Suprapubic skin (tissue), 4 donors: Measurements from ENCODE around the gene MPDU1. TPM values are rescaled to one million over a fixed set of nuclear protein-coding genes. Genes with fewer than 3 reads are reported as not detected.
A peak's percentile ranks its signal among the peaks of the same experiment; 100 is the strongest.

Experiments used
- DNase-seq, 2 donors: peaks; one replicate each; pipeline ENCODE4 v3.0.0-alpha.2; 2019; ENCODE audit warnings: low spot score in 2 of 2
- H3K27ac ChIP-seq: fragments of 200-600 bp; sonication (generic); one replicate; pipeline ENCODE4 v1.5.1; 2019
- H3K27me3 ChIP-seq: fragments of 200-600 bp; sonication (generic); one replicate; pipeline ENCODE4 v1.5.1; 2019
- H3K36me3 ChIP-seq: fragments of 200-600 bp; sonication (generic); one replicate; pipeline ENCODE4 v1.5.1; 2019
- H3K4me1 ChIP-seq: fragments of 200-600 bp; sonication (generic); one replicate; pipeline ENCODE4 v1.5.1; 2019
- H3K4me3 ChIP-seq: fragments of 200-600 bp; sonication (generic); one replicate; pipeline ENCODE4 v1.5.1; 2019; ENCODE audit warnings: mild to moderate bottlenecking
- H3K9me3 ChIP-seq: fragments of 200-600 bp; sonication (generic); one replicate; pipeline ENCODE4 v1.5.1; 2019
- EP300 ChIP-seq: sonication (generic); formaldehyde crosslinking; IDR thresholded peaks from one replicate; pipeline ENCODE4 v1.6.1; 2017; ENCODE audit warnings: antibody characterized with exemption
- POLR2A ChIP-seq, 2 donors: fragments of 450-650 bp; IDR thresholded peaks; one replicate each; pipeline ENCODE4 v1.6.1; 2017; ENCODE audit warnings: antibody characterized with exemption in 2 of 2, mild to moderate bottlenecking in 2 of 2, moderate library complexity in 2 of 2
- POLR2AphosphoS5 ChIP-seq, 3 donors: sonication (generic); formaldehyde crosslinking; IDR thresholded peaks; one replicate each; pipeline ENCODE4 v1.6.1; 2017; ENCODE audit warnings: antibody characterized with exemption in 3 of 3
- WGBS: methylation state at CpG from one replicate; pipeline ENCODE4 v1.1.5; 2018; 5-methylcytosine and 5-hydroxymethylcytosine counted together
- total RNA-seq, 4 donors: library from RNA; depleted of rRNA; stranded (reverse); fragments of >200 nt; gene quantifications; one replicate each; pipeline ENCODE4 v1.1.0, GENCODE V29; 2016
- TF ChIP-seq, protein P1 (sequence below), 2 donors: fragments of 200-600 bp in 1 of 2; fragments of 450-650 bp in 1 of 2; sonication (generic) in 1 of 2; IDR thresholded peaks; one replicate each; pipeline ENCODE4 v1.5.1; 2016 to 2019; ENCODE audit warnings: antibody characterized with exemption in 2 of 2, mild to moderate bottlenecking in 1 of 2, moderate library complexity in 1 of 2

MPDU1 gene
- total RNA-seq, 4 donors from 2014 or later: 54.3 to 104 (median 86.3) TPM

DNA sequence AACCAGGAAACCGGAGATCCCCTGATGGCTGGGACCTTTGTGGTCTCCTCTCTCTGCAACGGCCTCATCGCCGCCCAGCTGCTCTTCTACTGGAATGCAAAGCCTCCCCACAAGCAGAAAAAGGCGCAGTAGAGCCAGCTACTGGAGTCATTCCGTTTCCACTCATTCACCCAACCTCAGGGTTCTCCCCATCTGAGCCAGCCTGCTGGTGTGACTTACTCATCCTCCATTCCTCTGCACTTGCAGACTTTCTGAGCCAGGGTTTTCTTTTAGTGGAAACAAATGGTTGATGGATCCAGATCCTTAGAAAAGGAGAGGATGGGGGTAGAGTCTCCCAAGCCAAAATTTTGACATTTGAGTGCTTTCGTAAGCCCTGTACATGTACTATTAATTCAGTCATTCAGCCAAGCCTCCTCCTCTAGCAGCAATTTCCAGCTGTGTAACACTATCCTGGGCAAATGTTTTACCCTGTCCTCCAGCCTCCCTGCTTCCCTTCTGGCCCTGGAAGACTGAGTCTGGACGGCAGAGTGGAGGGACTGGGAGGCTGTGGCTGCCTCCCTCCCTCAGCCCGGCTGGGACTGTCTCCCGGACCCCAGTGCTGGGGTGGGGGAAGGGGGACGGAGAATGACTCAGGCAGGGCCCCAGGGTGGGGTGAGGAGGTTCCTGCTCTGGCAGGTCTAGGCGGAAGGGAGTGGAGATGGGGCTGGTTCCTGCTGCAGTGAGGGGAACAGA, 3.9 kb downstream of the MPDU1 start:
- peak overlapping the region; percentile 59 for H3K4me3 ChIP-seq
- peaks cover 22% of the 10 kb centered on the region for H3K36me3 ChIP-seq
- 41% methylated on average over 12 of the region's 12 CpGs for WGBS
- no peaks in the 10 kb centered on the region for H3K27me3 ChIP-seq
- DNase-seq: no peak
- H3K9me3 ChIP-seq: no peaks in the 10 kb centered on the region
- H3K27ac ChIP-seq: peak overlapping the region; percentile 79
- no peak for TF ChIP-seq POLR2AphosphoS5 (IDR thresholded peaks at IDR 0.05)
- no peak for TF ChIP-seq EP300
- no peak for TF ChIP-seq POLR2A (IDR thresholded peaks at IDR 0.05)
- peaks cover 76% of the 10 kb centered on the region for H3K4me1 ChIP-seq

- H3K9me3 ChIP-seq: no peaks in the 10 kb centered on the region
- DNase-seq: no peak
- H3K4me1 ChIP-seq: peaks cover 69% of the 10 kb centered on the region
- H3K27me3 ChIP-seq: no peaks in the 10 kb centered on the region
- WGBS: 32% methylated on average over 24 of the region's 30 CpGs
- peak overlapping the region; percentile 59 for H3K4me3 ChIP-seq
- peaks cover 33% of the 10 kb centered on the region for H3K36me3 ChIP-seq
- H3K27ac ChIP-seq: peak overlapping the region; percentile 79
- TF ChIP-seq EP300: no peak
- TF ChIP-seq, protein P1, sequence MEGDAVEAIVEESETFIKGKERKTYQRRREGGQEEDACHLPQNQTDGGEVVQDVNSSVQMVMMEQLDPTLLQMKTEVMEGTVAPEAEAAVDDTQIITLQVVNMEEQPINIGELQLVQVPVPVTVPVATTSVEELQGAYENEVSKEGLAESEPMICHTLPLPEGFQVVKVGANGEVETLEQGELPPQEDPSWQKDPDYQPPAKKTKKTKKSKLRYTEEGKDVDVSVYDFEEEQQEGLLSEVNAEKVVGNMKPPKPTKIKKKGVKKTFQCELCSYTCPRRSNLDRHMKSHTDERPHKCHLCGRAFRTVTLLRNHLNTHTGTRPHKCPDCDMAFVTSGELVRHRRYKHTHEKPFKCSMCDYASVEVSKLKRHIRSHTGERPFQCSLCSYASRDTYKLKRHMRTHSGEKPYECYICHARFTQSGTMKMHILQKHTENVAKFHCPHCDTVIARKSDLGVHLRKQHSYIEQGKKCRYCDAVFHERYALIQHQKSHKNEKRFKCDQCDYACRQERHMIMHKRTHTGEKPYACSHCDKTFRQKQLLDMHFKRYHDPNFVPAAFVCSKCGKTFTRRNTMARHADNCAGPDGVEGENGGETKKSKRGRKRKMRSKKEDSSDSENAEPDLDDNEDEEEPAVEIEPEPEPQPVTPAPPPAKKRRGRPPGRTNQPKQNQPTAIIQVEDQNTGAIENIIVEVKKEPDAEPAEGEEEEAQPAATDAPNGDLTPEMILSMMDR (IDR thresholded peaks at IDR 0.05): no peak
- TF ChIP-seq POLR2AphosphoS5 (IDR thresholded peaks at IDR 0.05): no peak
- no peak for TF ChIP-seq POLR2A (IDR thresholded peaks at IDR 0.05)
Measured at GRCh38 chr17:7588553-7589203, 5.0 kb downstream of the MPDU1 start.

GRCh38 chr17:7589204-7589868, 5.7 kb downstream of the MPDU1 start:
- H3K4me3 ChIP-seq: peak overlapping the region; percentile 59
- TF ChIP-seq POLR2A (IDR thresholded peaks at IDR 0.05) (no peak), POLR2AphosphoS5 (IDR thresholded peaks at IDR 0.05) (peak in 1 of 3 donors; percentile 26), EP300 (no peak)
- TF ChIP-seq, protein P1 (IDR thresholded peaks at IDR 0.05): peak; percentile 76 to 89
- peaks cover 67% of the 10 kb centered on the region for H3K4me1 ChIP-seq
- H3K36me3 ChIP-seq: peaks cover 40% of the 10 kb centered on the region
- peak; percentile 91 to 92 for DNase-seq
- WGBS: 13% methylated on average over 22 of the region's 56 CpGs
- peak overlapping the region; percentile 79 for H3K27ac ChIP-seq
- H3K9me3 ChIP-seq: no peaks in the 10 kb centered on the region
- H3K27me3 ChIP-seq: no peaks in the 10 kb centered on the region

DNA sequence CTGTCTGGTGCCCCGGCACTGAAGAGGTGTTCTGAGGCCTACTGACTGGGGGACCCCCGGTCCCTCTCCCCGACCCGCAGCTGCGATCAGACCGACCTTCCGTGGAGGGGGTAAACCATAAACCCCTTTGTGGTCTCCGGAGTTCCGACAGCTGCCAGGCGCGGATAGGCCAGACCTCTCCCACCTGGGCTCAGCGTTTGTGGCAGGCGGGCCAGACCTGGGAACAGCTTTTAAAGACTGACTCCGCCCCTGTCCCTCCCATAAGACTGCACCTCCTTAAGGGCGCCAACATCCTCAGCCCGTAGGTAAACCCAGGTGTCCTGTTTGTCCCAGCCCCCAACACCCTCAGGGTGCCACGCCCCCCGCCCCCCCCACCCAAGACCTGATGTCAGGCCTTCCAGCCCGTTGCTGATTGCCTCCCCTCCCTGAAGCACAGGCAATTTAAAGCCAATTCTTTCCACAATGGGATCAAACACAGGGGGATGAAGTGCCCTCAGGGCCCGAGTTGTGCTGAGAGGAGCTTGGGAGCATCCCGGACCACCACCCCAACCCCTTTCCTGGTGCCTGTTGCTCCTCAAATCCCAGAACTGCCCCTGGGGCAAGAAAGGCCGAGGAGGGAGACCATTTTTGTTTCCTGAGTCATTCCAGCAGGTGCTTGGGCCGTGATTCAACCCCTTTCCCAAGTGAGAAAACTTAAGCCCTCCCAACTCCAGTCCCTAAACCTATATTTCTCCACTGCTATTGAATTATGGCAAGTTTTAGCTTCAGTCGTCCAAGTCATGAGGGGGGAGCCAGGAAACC, 6.4 kb downstream of the MPDU1 start, which contains the start of gene SOX15:
Gene SOX15 (minus strand): TSS at position 204 of the 801 bp plus-strand sequence. CDS start 418 bp downstream, outside the sequence.
- 36% methylated on average over 11 of the region's 24 CpGs for WGBS
- Histone ChIP-seq H3K36me3 (peaks cover 47% of the 10 kb centered on the region), H3K4me3 (peak within 1 kb of the TSS; percentile 59), H3K4me1 (peaks cover 59% of the 10 kb centered on the region), H3K9me3 (no peaks in the 10 kb centered on the region), H3K27me3 (no peaks in the 10 kb centered on the region), H3K27ac (peak within 1 kb of the TSS; percentile 79)
- DNase-seq: no peak
- TF ChIP-seq POLR2AphosphoS5 (IDR thresholded peaks at IDR 0.05) (no peak), POLR2A (IDR thresholded peaks at IDR 0.05) (peak in 1 of 2 donors; percentile 23)

GRCh38 chr17:7590743-7591142, 7.1 kb downstream of the MPDU1 start:
- TF ChIP-seq POLR2A (IDR thresholded peaks at IDR 0.05): no peak
- TF ChIP-seq EP300: no peak
- TF ChIP-seq, protein P1 (IDR thresholded peaks at IDR 0.05): no peak
- no peak for TF ChIP-seq POLR2AphosphoS5 (IDR thresholded peaks at IDR 0.05)
- Histone ChIP-seq H3K4me3 (no peak overlapping the region), H3K27me3 (no peaks in the 10 kb centered on the region), H3K27ac (peak overlapping the region; percentile 79), H3K9me3 (no peaks in the 10 kb centered on the region), H3K4me1 (peaks cover 53% of the 10 kb centered on the region), H3K36me3 (peaks cover 54% of the 10 kb centered on the region)
- no peak for DNase-seq
- WGBS: 17% methylated on average over 4 of the region's 4 CpGs
